ENCODE measurements around the gene BEAN1. TPM values are rescaled to one million over a fixed set of nuclear protein-coding genes. Genes with fewer than 3 reads are reported as not detected.

The BEAN1 gene
- polyA plus RNA-seq, 3 donors = 0.12 to 0.81 TPM; not detected in 1

- H3K27ac ChIP-seq (ENCODE audit: low read depth in 1 of 2, low read length in 2 of 2) = no peak overlapping the region
- no peak overlapping the region for H3K9ac ChIP-seq (ENCODE audit: insufficient read depth, low read length, poor library complexity, severe bottlenecking)
- TF ChIP-seq, protein P1, sequence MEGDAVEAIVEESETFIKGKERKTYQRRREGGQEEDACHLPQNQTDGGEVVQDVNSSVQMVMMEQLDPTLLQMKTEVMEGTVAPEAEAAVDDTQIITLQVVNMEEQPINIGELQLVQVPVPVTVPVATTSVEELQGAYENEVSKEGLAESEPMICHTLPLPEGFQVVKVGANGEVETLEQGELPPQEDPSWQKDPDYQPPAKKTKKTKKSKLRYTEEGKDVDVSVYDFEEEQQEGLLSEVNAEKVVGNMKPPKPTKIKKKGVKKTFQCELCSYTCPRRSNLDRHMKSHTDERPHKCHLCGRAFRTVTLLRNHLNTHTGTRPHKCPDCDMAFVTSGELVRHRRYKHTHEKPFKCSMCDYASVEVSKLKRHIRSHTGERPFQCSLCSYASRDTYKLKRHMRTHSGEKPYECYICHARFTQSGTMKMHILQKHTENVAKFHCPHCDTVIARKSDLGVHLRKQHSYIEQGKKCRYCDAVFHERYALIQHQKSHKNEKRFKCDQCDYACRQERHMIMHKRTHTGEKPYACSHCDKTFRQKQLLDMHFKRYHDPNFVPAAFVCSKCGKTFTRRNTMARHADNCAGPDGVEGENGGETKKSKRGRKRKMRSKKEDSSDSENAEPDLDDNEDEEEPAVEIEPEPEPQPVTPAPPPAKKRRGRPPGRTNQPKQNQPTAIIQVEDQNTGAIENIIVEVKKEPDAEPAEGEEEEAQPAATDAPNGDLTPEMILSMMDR (IDR thresholded peaks at IDR 0.05) = no peak
- no peak overlapping the region for H2AFZ ChIP-seq (ENCODE audit: insufficient read depth, low read depth, low read length, poor library complexity, severe bottlenecking)
- no peaks in the 10 kb centered on the region for H3K36me3 ChIP-seq (replicated peaks in 1 of 2; ENCODE audit: control insufficient read depth in 1 of 2, insufficient read depth in 2 of 2, low read length in 2 of 2)
- Mint-ChIP-seq H3K4me1 (peaks cover 7% of the 10 kb centered on the region), H3K4me3 (no peak overlapping the region), H3K36me3 (no peaks in the 10 kb centered on the region), H3K9me3 (peaks cover 0 to 6% (median 4%) of the 10 kb centered on the region in 7 donors), H3K27me3 (ENCODE audit: low read depth in 3 of 3) (peaks cover 10 to 17% (median 16%) of the 10 kb centered on the region in 3 donors), H3K27ac (no peak overlapping the region)
- no peak overlapping the region for H3K4me3 ChIP-seq (replicated peaks in 1 of 3; ENCODE audit: low read depth in 2 of 3, low read length in 3 of 3)
- no peaks in the 10 kb centered on the region for H3K27me3 ChIP-seq (ENCODE audit: control insufficient read depth in 2 of 2, insufficient read depth in 2 of 2, low read length in 2 of 2)
- H3K79me2 ChIP-seq (ENCODE audit: insufficient read depth, low read length) = no peaks in the 10 kb centered on the region
- 96% methylated on average over 9 of the region's 10 CpGs for WGBS (ENCODE audit: insufficient coverage)
- H3K4me2 ChIP-seq (replicated peaks; ENCODE audit: extremely low read depth, low read length, poor library complexity, severe bottlenecking) = no peak overlapping the region
- no peaks in the 10 kb centered on the region for H4K20me1 ChIP-seq (ENCODE audit: insufficient read depth, low read length)
- intact Hi-C loops (cut with micrococcal nuclease) = no loop called here
- DNase-seq = no peak
- no peaks in the 10 kb centered on the region for H3K4me1 ChIP-seq (ENCODE audit: control insufficient read depth in 1 of 2, insufficient read depth in 2 of 2, low read length in 2 of 2)
- H3K9me3 ChIP-seq (replicated peaks in 1 of 2; ENCODE audit: control insufficient read depth in 1 of 2, insufficient read depth in 1 of 2, low read length in 2 of 2) = no peaks in the 10 kb centered on the region
These were observed 44.2 kb downstream of the BEAN1 start for GRCh38 chr16:66471264-66471663.

GRCh38 chr16:66471716-66472393, 44.8 kb downstream of the BEAN1 start:
- Histone ChIP-seq H3K4me2 (replicated peaks; ENCODE audit: extremely low read depth, low read length, poor library complexity, severe bottlenecking) (no peak overlapping the region), H4K20me1 (ENCODE audit: insufficient read depth, low read length) (no peaks in the 10 kb centered on the region), H3K4me1 (ENCODE audit: control insufficient read depth in 1 of 2, insufficient read depth in 2 of 2, low read length in 2 of 2) (no peaks in the 10 kb centered on the region), H2AFZ (ENCODE audit: insufficient read depth, low read depth, low read length, poor library complexity, severe bottlenecking) (no peak overlapping the region), H3K9ac (ENCODE audit: insufficient read depth, low read length, poor library complexity, severe bottlenecking) (no peak overlapping the region), H3K36me3 (replicated peaks in 1 of 2; ENCODE audit: control insufficient read depth in 1 of 2, insufficient read depth in 2 of 2, low read length in 2 of 2) (no peaks in the 10 kb centered on the region), H3K27ac (ENCODE audit: low read depth in 1 of 2, low read length in 2 of 2) (no peak overlapping the region), H3K9me3 (replicated peaks in 1 of 2; ENCODE audit: control insufficient read depth in 1 of 2, insufficient read depth in 1 of 2, low read length in 2 of 2) (no peaks in the 10 kb centered on the region), H3K79me2 (ENCODE audit: insufficient read depth, low read length) (no peaks in the 10 kb centered on the region), H3K4me3 (replicated peaks in 1 of 3; ENCODE audit: low read depth in 2 of 3, low read length in 3 of 3) (no peak overlapping the region), H3K27me3 (ENCODE audit: control insufficient read depth in 2 of 2, insufficient read depth in 2 of 2, low read length in 2 of 2) (no peaks in the 10 kb centered on the region)
- DNase-seq = no peak
- Mint-ChIP-seq H3K4me3 (no peak overlapping the region), H3K4me1 (peaks cover 8% of the 10 kb centered on the region), H3K9me3 (peaks cover 0 to 2% (median 0%) of the 10 kb centered on the region in 7 donors), H3K27ac (no peak overlapping the region), H3K36me3 (no peaks in the 10 kb centered on the region), H3K27me3 (ENCODE audit: low read depth in 3 of 3) (peaks cover 10 to 16% (median 13%) of the 10 kb centered on the region in 3 donors)
- TF ChIP-seq, protein P1 (IDR thresholded peaks at IDR 0.05) = no peak
- intact Hi-C loops (cut with micrococcal nuclease) = no loop called here
- 100% methylated on average over 9 of the region's 10 CpGs for WGBS (ENCODE audit: insufficient coverage)
